Prostate gland (tissue), 1 donor: ENCODE data around the gene MIS12.

Experiments
- POLR2A ChIP-seq: fragments of 450-650 bp; IDR thresholded peaks from one replicate; pipeline ENCODE4 v1.6.1; 2016; ENCODE audit warnings: antibody characterized with exemption, mild to moderate bottlenecking
- POLR2AphosphoS5 ChIP-seq: sonication (generic); formaldehyde crosslinking; IDR thresholded peaks from one replicate; pipeline ENCODE4 v1.6.1; 2017; ENCODE audit warnings: antibody characterized with exemption

DNA sequence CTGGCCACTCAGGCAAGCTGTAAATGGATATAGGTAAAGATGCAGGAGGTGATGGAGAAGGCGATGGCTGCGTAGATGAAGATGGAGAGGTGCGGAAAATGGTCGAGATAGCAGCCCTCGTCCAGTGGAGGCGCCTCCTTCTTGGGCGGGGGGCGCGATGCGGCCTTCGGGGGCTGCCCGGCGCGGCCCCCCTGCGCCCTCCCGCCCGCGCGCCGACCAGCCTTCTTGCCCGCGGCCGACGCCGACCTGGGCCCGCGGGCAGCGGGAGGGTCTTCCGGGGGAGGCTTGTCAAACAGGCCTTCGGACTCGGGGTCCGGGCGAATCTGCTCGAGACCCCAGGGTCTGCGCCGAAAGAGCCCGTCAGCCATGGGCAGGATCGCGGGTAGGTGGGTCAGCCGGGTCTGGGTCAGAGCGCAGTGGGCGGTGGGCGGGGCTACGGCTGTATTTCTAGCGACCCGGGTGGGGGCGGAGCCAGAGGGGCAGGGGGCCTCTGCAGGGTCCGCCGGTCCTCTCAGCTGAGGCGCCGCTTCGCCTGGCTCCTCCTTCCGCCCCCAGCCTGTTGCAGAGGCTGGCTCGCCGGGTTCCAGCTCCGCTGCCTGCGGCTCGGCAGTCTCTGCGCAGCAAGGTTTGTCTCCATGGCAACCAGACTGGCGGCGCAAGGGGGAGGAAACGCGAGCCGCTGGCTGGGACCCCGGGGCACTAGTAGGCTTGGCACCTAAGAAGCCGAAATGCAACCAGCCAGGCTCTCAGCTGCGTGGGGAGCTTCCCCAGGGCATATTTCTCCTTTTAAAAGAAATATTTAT is 14.4 kb downstream of the MIS12 start:
- TF ChIP-seq POLR2AphosphoS5 (no peak), POLR2A (no peak)
